Omental fat pad (tissue), 4 donors: ENCODE results near the gene MCM8. TPM values are rescaled to one million over a fixed set of nuclear protein-coding genes. Genes with fewer than 3 reads are reported as not detected.

ENCODE experiments used
- ATAC-seq: fragments of 150-250 bp; one replicate; pipeline ENCODE4 v1.9.1; 2016; ENCODE audit warnings: mild to moderate bottlenecking, moderate library complexity; ENCODE audit not compliant: low FRiP score
- DNase-seq: peaks from one replicate; pipeline ENCODE4 v3.0.0-alpha.2; 2019; ENCODE audit warnings: low spot score
- CTCF ChIP-seq, 3 donors: fragments of 450-650 bp; IDR thresholded peaks; one replicate each; pipeline ENCODE4 v1.5.1; 2016 to 2017; ENCODE audit warnings: antibody characterized with exemption in 3 of 3, mild to moderate bottlenecking in 3 of 3, moderate library complexity in 2 of 3
- total RNA-seq, 4 donors: library from RNA; depleted of rRNA; stranded (reverse); fragments of >200 nt; gene quantifications; one replicate each; pipeline ENCODE4 v1.1.0, GENCODE V29; 2016

MCM8 gene
- total RNA-seq, 4 donors from 2014 or later: 2.3 to 8.0 (median 3.1) TPM

- ATAC-seq: no peak
- no peak for DNase-seq
- no peak for TF ChIP-seq CTCF (IDR thresholded peaks at IDR 0.05)
Observed at GRCh38 chr20:5928836-5929715, 21.4 kb upstream of the MCM8 start.

GRCh38 chr20:5931411-5931810 lies 19.0 kb upstream of the MCM8 start:
- ATAC-seq (no peak), DNase-seq (no peak)
- no peak for TF ChIP-seq CTCF (IDR thresholded peaks at IDR 0.05)

GRCh38 chr20:5932796-5933195 lies 17.7 kb upstream of the MCM8 start:
- no peak for ATAC-seq
- no peak for DNase-seq
- TF ChIP-seq CTCF (IDR thresholded peaks at IDR 0.05): no peak

GRCh38 chr20:5933802-5934436 lies 16.5 kb upstream of the MCM8 start:
- DNase-seq: no peak

GRCh38 chr20:5935384-5935783 lies 15.1 kb upstream of the MCM8 start:
- no peak for ATAC-seq
- TF ChIP-seq CTCF (IDR thresholded peaks at IDR 0.05): no peak
- DNase-seq: no peak

More at GRCh38 chr20:5933802-5934436, 16.5 kb upstream of the MCM8 start:
- no peak for ATAC-seq
- TF ChIP-seq CTCF (IDR thresholded peaks at IDR 0.05): no peak

- DNase-seq (no peak), ATAC-seq (no peak)
- TF ChIP-seq CTCF (IDR thresholded peaks at IDR 0.05): no peak
Observed at GRCh38 chr20:5936238-5936637, 14.2 kb upstream of the MCM8 start.
